T-cell (primary cell): ENCODE measurements around the gene CDIPT. TPM values are rescaled to one million over a fixed set of nuclear protein-coding genes. Genes with fewer than 3 reads are reported as not detected.
A peak's percentile ranks its signal among the peaks of the same experiment; 100 is the strongest.
"Not testable (repeated sequence)": the region's sequence is repeated elsewhere in the genome, so short reads cannot be mapped to it uniquely, and the experiment has no call there.

Experiments used
- ATAC-seq, 4 experiments: fragments of 200-7000 bp in 3 of 4; fragments of 150-1000 bp in 1 of 4; cut with Tn5 transposase; replicated peaks in 1 of 4; 1 replicate in 3 of 4; 2 replicates in 1 of 4; pipeline ENCODE4 v1.10.0; 2021; ENCODE audit warnings: moderate library complexity in 3 of 4, mild to moderate bottlenecking in 2 of 4, moderate number of reproducible peaks in 1 of 4
- CTCF ChIA-PET, 2 donors: fragments of 300-600 bp; sonication (Branson Sonifier 250); formaldehyde crosslinking; loops; one replicate each; lab custom pipeline; 2022; ENCODE audit warnings: antibody characterized with exemption in 2 of 2; lab: Charles Lee
- POLR2A ChIA-PET, 2 donors: fragments of 300-600 bp; sonication (Branson Sonifier 250); formaldehyde crosslinking; loops; one replicate each; lab custom pipeline; 2022; ENCODE audit warnings: antibody characterized with exemption in 2 of 2; lab: Charles Lee
- DNase-seq, 35 experiments: peaks; one replicate each; pipeline versions ENCODE4 v3.0.0 to v3.0.0-alpha.2; 2013 to 2023
- H3K27ac ChIP-seq: one replicate; pipeline ENCODE4 v1.5.1; 2013; ENCODE audit warnings: low read length
- H3K27me3 ChIP-seq, 2 experiments: replicated peaks in 1 of 2; 1 replicate in 1 of 2; 2 replicates in 1 of 2; pipeline versions ENCODE4 v1.6.1 to v1.7.0; 2013; ENCODE audit warnings: low read length in 1 of 2, mixed read lengths in 1 of 2; ENCODE audit not compliant: control insufficient read depth in 2 of 2, insufficient read depth in 2 of 2; ENCODE audit errors: extremely low read depth in 1 of 2
- H3K36me3 ChIP-seq, 2 donors: 1 replicate in 1 of 2; 2 replicates in 1 of 2; pipeline versions ENCODE4 v1.6.1 to v1.7.0; 2013; ENCODE audit warnings: low read length in 1 of 2; ENCODE audit not compliant: control insufficient read depth in 2 of 2, insufficient read depth in 1 of 2; ENCODE audit errors: extremely low read depth in 1 of 2
- H3K4me1 ChIP-seq, 2 experiments: 1 replicate in 1 of 2; 2 replicates in 1 of 2; pipeline versions ENCODE4 v1.6.1 to v1.7.0; 2013; ENCODE audit warnings: low read length in 2 of 2, mixed read lengths in 1 of 2; ENCODE audit not compliant: insufficient read depth in 2 of 2, control insufficient read depth in 1 of 2; ENCODE audit errors: extremely low read depth in 1 of 2
- H3K4me3 ChIP-seq, 2 donors: 1 replicate in 1 of 2; 2 replicates in 1 of 2; pipeline versions ENCODE4 v1.5.1 to v1.7.0; 2013; ENCODE audit warnings: mild to moderate bottlenecking in 2 of 2, low read length in 1 of 2, moderate library complexity in 1 of 2; ENCODE audit not compliant: control insufficient read depth in 1 of 2; ENCODE audit errors: extremely low read depth in 1 of 2
- H3K9me3 ChIP-seq: 2 replicates; pipeline ENCODE4 v1.7.0; 2013
- H3K27ac Mint-ChIP-seq, 2 donors: one replicate each; pipeline ENCODE4 v1.8.0; 2020 to 2021; ENCODE audit warnings: mild to moderate bottlenecking in 2 of 2, mixed read lengths in 2 of 2
- H3K27me3 Mint-ChIP-seq, 2 donors: one replicate each; pipeline ENCODE4 v1.8.0; 2021 to 2022; ENCODE audit warnings: mixed read lengths in 2 of 2
- H3K36me3 Mint-ChIP-seq: one replicate; pipeline ENCODE4 v1.8.0; 2021; ENCODE audit warnings: mixed read lengths
- H3K4me1 Mint-ChIP-seq, 3 donors: one replicate each; pipeline ENCODE4 v1.8.0; 2020 to 2022; ENCODE audit warnings: mixed read lengths in 3 of 3, mild to moderate bottlenecking in 1 of 3
- H3K4me3 Mint-ChIP-seq, 3 donors: one replicate each; pipeline ENCODE4 v1.8.0; 2020 to 2022; ENCODE audit warnings: mild to moderate bottlenecking in 3 of 3, mixed read lengths in 3 of 3, moderate library complexity in 3 of 3
- H3K9me3 Mint-ChIP-seq, 3 donors: one replicate each; pipeline ENCODE4 v1.8.0; 2020 to 2022; ENCODE audit warnings: mixed read lengths in 3 of 3
- WGBS: methylation state at CpG from one replicate; pipeline ENCODE4 v1.1.5; 2013; ENCODE audit warnings: missing lambda C conversion rate; ENCODE audit not compliant: insufficient coverage; 5-methylcytosine and 5-hydroxymethylcytosine counted together
- total RNA-seq, 35 experiments: library from RNA in 6 of 35; stranded (reverse) in 6 of 35; fragments of 120-200 nt in 1 of 35; gene quantifications; one replicate each; pipeline versions ENCODE4 v1.2.1 to v1.2.4 and lab custom pipeline; 2013 to 2026

The CDIPT gene
- total RNA-seq, 5 donors from 2014 or later (not counting 1 experiment from before 2014, with no cell fraction given), result 37.1 to 87.0 (median 79.7) TPM

GRCh38 chr16:29892458-29892813, 29.4 kb upstream of the CDIPT start:
- no peaks in the 10 kb centered on the region for H3K4me1 ChIP-seq
- Mint-ChIP-seq H3K4me1 (no peaks in the 10 kb centered on the region), H3K4me3 (no peak overlapping the region), H3K9me3 (no peaks in the 10 kb centered on the region), H3K27ac (no peak overlapping the region), H3K27me3 (peaks cover 13 to 15% of the 10 kb centered on the region in 2 donors), H3K36me3 (no peaks in the 10 kb centered on the region)
- POLR2A ChIA-PET, result no interaction called here
- no peak for ATAC-seq
- CTCF ChIA-PET, result no interaction called here
- H3K27me3 ChIP-seq, result peaks cover 0 to 33% of the 10 kb centered on the region in 2 experiments
- no peaks in the 10 kb centered on the region for H3K9me3 ChIP-seq
- WGBS, result 96% methylated on average over 4 of the region's 6 CpGs
- no peak overlapping the region for H3K27ac ChIP-seq
- no peak for DNase-seq
- H3K4me3 ChIP-seq, result no peak overlapping the region
- no peaks in the 10 kb centered on the region for H3K36me3 ChIP-seq

GRCh38 chr16:29891525-29892457, 28.8 kb upstream of the CDIPT start:
- Mint-ChIP-seq H3K9me3 (no peaks in the 10 kb centered on the region), H3K36me3 (no peaks in the 10 kb centered on the region)

GRCh38 chr16:29889372-29889771, 26.3 kb upstream of the CDIPT start:
- H3K4me3 Mint-ChIP-seq, CTCF ChIA-PET, ATAC-seq, H3K27ac ChIP-seq, H3K9me3 ChIP-seq, H3K27me3 Mint-ChIP-seq, H3K4me1 ChIP-seq, H3K9me3 Mint-ChIP-seq, DNase-seq, H3K4me1 Mint-ChIP-seq, POLR2A ChIA-PET, H3K36me3 ChIP-seq, H3K4me3 ChIP-seq, H3K27ac Mint-ChIP-seq, H3K36me3 Mint-ChIP-seq: not testable (repeated sequence)
- H3K27me3 ChIP-seq, result peaks cover 0 to 13% of the 10 kb centered on the region in 2 experiments
- 100% methylated on average over 2 of the region's 3 CpGs for WGBS

More at GRCh38 chr16:29891525-29892457, 28.8 kb upstream of the CDIPT start:
- WGBS, result 90% methylated on average over 7 of the region's 10 CpGs
- no peaks in the 10 kb centered on the region for H3K4me1 Mint-ChIP-seq
- Histone ChIP-seq H3K36me3 (no peaks in the 10 kb centered on the region), H3K27ac (no peak overlapping the region), H3K4me1 (no peaks in the 10 kb centered on the region), H3K4me3 (no peak overlapping the region), H3K27me3 (peaks cover 0 to 30% of the 10 kb centered on the region in 2 experiments), H3K9me3 (no peaks in the 10 kb centered on the region)
- H3K27ac Mint-ChIP-seq, result no peak overlapping the region
- CTCF ChIA-PET, result interaction anchor here in 1 of 2 donors (0.6 kb wide), 1 partner anchor 82 kb away, joined by 3 read pairs; the partner anchor contains the start of gene TAOK2
- POLR2A ChIA-PET, result no interaction called here
- no peak for ATAC-seq
- no peak for DNase-seq
- no peak overlapping the region for H3K4me3 Mint-ChIP-seq
- peaks cover 8 to 12% of the 10 kb centered on the region in 2 donors for H3K27me3 Mint-ChIP-seq

GRCh38 chr16:29883987-29884386, 21.0 kb upstream of the CDIPT start:
- no peak for ATAC-seq
- Mint-ChIP-seq H3K9me3 (no peaks in the 10 kb centered on the region), H3K27me3 (peaks cover 12 to 20% of the 10 kb centered on the region in 2 donors), H3K4me3 (no peak overlapping the region), H3K36me3 (no peaks in the 10 kb centered on the region), H3K4me1 (no peaks in the 10 kb centered on the region), H3K27ac (no peak overlapping the region)
- Histone ChIP-seq H3K9me3 (no peaks in the 10 kb centered on the region), H3K4me1 (no peaks in the 10 kb centered on the region), H3K27me3 (peaks cover 0 to 43% of the 10 kb centered on the region in 2 experiments), H3K36me3 (no peaks in the 10 kb centered on the region), H3K27ac (no peak overlapping the region), H3K4me3 (no peak overlapping the region)
- ChIA-PET POLR2A (no interaction called here), CTCF (no interaction called here)
- WGBS, result 84% methylated on average over 3 of the region's 6 CpGs
- no peak for DNase-seq

GRCh38 chr16:29881050-29881449, 18.0 kb upstream of the CDIPT start:
- Histone ChIP-seq H3K36me3 (no peaks in the 10 kb centered on the region), H3K9me3 (no peaks in the 10 kb centered on the region), H3K4me1 (peaks cover 3 to 18% of the 10 kb centered on the region in 2 experiments), H3K27ac (no peak overlapping the region), H3K27me3 (peaks cover 0 to 61% of the 10 kb centered on the region in 2 experiments), H3K4me3 (no peak overlapping the region)
- Mint-ChIP-seq H3K4me3 (no peak overlapping the region), H3K36me3 (no peaks in the 10 kb centered on the region), H3K27me3 (peaks cover 22 to 37% of the 10 kb centered on the region in 2 donors), H3K4me1 (peaks cover 13 to 16% (median 16%) of the 10 kb centered on the region in 3 donors), H3K27ac (no peak overlapping the region), H3K9me3 (no peaks in the 10 kb centered on the region)
- 100% methylated on average over 1 of the region's 3 CpGs for WGBS
- ChIA-PET POLR2A (no interaction called here), CTCF (no interaction called here)
- DNase-seq, result no peak
- no peak for ATAC-seq

GRCh38 chr16:29878172-29878571, 15.1 kb upstream of the CDIPT start:
- peaks cover 13 to 18% (median 18%) of the 10 kb centered on the region in 3 donors for H3K4me1 Mint-ChIP-seq
- Histone ChIP-seq H3K9me3 (no peaks in the 10 kb centered on the region), H3K4me3 (no peak overlapping the region), H3K27ac (no peak overlapping the region), H3K4me1 (peaks cover 3 to 21% of the 10 kb centered on the region in 2 experiments), H3K27me3 (peaks cover 0 to 65% of the 10 kb centered on the region in 2 experiments), H3K36me3 (no peaks in the 10 kb centered on the region)
- peak overlapping the region in 1 of 3 donors; percentile 69 for H3K4me3 Mint-ChIP-seq
- ChIA-PET CTCF (no interaction called here), POLR2A (interaction anchor here (0.6 kb wide), 2 partner anchors 55 to 1017 kb away, joined by 3 to 7 read pairs; no protein-coding TSS in a partner anchor)
- H3K27ac Mint-ChIP-seq, result no peak overlapping the region
- H3K27me3 Mint-ChIP-seq, result peaks cover 21 to 40% of the 10 kb centered on the region in 2 donors
- DNase-seq, result no peak
- WGBS, result 92% methylated on average over 7 of the region's 14 CpGs
- no peaks in the 10 kb centered on the region for H3K36me3 Mint-ChIP-seq
- no peak for ATAC-seq
- no peaks in the 10 kb centered on the region for H3K9me3 Mint-ChIP-seq
